B cell (primary cell): Measurements from ENCODE around the gene WDR54. TPM values are rescaled to one million over a fixed set of nuclear protein-coding genes. Genes with fewer than 3 reads are reported as not detected.

ENCODE experiments used
- ATAC-seq: fragments of 200-7000 bp; cut with Tn5 transposase; one replicate; pipeline ENCODE4 v1.10.0; 2021; ENCODE audit warnings: low read depth, mild to moderate bottlenecking, moderate number of reproducible peaks, moderate library complexity
- CTCF ChIA-PET: fragments of 350-600 bp; sonication (Branson Sonifier 250); formaldehyde crosslinking; loops from one replicate; lab custom pipeline; 2021; ENCODE audit warnings: antibody characterized with exemption, inconsistent platforms; lab: Charles Lee
- POLR2A ChIA-PET: fragments of 350-600 bp; sonication (Branson Sonifier 250); formaldehyde crosslinking; loops from one replicate; lab custom pipeline; 2021; ENCODE audit warnings: antibody characterized with exemption; lab: Charles Lee
- DNase-seq: peaks from one replicate; pipeline ENCODE4 v3.0.0; 2013
- H2AFZ ChIP-seq: 2 replicates; pipeline ENCODE4 v1.6.1; 2012; ENCODE audit warnings: mild to moderate bottlenecking, low read depth, low read length; ENCODE audit not compliant: insufficient read depth, poor library complexity, severe bottlenecking
- H3K27ac ChIP-seq, 2 donors: 1 replicate in 1 of 2; 2 replicates in 1 of 2; pipeline ENCODE4 v1.5.1; 2012 to 2013; ENCODE audit warnings: low read length in 2 of 2, mild to moderate bottlenecking in 2 of 2, moderate library complexity in 1 of 2
- H3K27me3 ChIP-seq, 4 experiments: fragments of 200-600 bp in 1 of 4; sonication (generic) in 1 of 4; replicated peaks in 1 of 4; 1 replicate in 2 of 4; 2 replicates in 2 of 4; pipeline versions ENCODE4 v1.6.1 to v1.7.0; 2013 to 2016; ENCODE audit warnings: low read length in 3 of 4, mild to moderate bottlenecking in 2 of 4, mixed read lengths in 1 of 4, moderate library complexity in 1 of 4; ENCODE audit not compliant: insufficient read depth in 4 of 4, control insufficient read depth in 3 of 4; ENCODE audit errors: control extremely low read depth in 1 of 4
- H3K36me3 ChIP-seq, 2 experiments: replicated peaks in 1 of 2; 1 replicate in 1 of 2; 2 replicates in 1 of 2; pipeline versions ENCODE4 v1.6.1 to v1.7.1; 2013; ENCODE audit warnings: low read length in 1 of 2; ENCODE audit not compliant: insufficient read depth in 2 of 2, control insufficient read depth in 1 of 2; ENCODE audit errors: control extremely low read depth in 1 of 2, extremely low read depth in 1 of 2
- H3K4me1 ChIP-seq, 2 donors: fragments of 200-600 bp in 1 of 2; sonication (generic) in 1 of 2; 1 replicate in 1 of 2; 2 replicates in 1 of 2; pipeline versions ENCODE4 v1.5.1 to v1.6.1; 2013 to 2017; ENCODE audit warnings: low read length in 2 of 2; ENCODE audit not compliant: control insufficient read depth in 2 of 2, insufficient read depth in 2 of 2
- H3K4me2 ChIP-seq: replicated peaks from 2 replicates; pipeline ENCODE3; 2012; ENCODE audit warnings: mild to moderate bottlenecking, low read depth, low read length; ENCODE audit not compliant: poor library complexity, severe bottlenecking
- H3K4me3 ChIP-seq, 5 experiments: fragments of 200-600 bp in 1 of 5; sonication (generic) in 1 of 5; 1 replicate in 3 of 5; 2 replicates in 2 of 5; pipeline versions ENCODE4 v1.5.1 to v1.7.0; 2011 to 2016; ENCODE audit warnings: low read length in 4 of 5, mild to moderate bottlenecking in 4 of 5, low read depth in 2 of 5, control low read depth in 1 of 5, moderate library complexity in 1 of 5; ENCODE audit not compliant: insufficient read depth in 1 of 5; ENCODE audit errors: control extremely low read depth in 1 of 5, extremely low read depth in 1 of 5
- H3K79me2 ChIP-seq: fragments of 200-600 bp; sonication (generic); one replicate; pipeline ENCODE4 v1.6.0; 2016; ENCODE audit warnings: low read length; ENCODE audit not compliant: control insufficient read depth, insufficient read depth
- H3K9ac ChIP-seq: fragments of 200-600 bp; sonication (generic); 2 replicates; pipeline ENCODE4 v1.6.1; 2017; ENCODE audit warnings: mild to moderate bottlenecking, low read length, moderate library complexity
- H3K9me3 ChIP-seq, 3 donors: one replicate each; pipeline versions ENCODE4 v1.6.1 to v1.7.1; 2013; ENCODE audit warnings: low read length in 2 of 3; ENCODE audit not compliant: control insufficient read depth in 2 of 3, insufficient read depth in 1 of 3; ENCODE audit errors: control extremely low read depth in 1 of 3
- H4K20me1 ChIP-seq: 2 replicates; pipeline ENCODE4 v1.6.0; 2012; ENCODE audit warnings: mild to moderate bottlenecking, low read length; ENCODE audit not compliant: insufficient read depth, control insufficient read depth, poor library complexity, severe bottlenecking
- H3K27ac Mint-ChIP-seq: one replicate; pipeline ENCODE4 v1.8.0; 2021; ENCODE audit warnings: mixed read lengths
- H3K27me3 Mint-ChIP-seq: one replicate; pipeline ENCODE4 v1.8.0; 2021; ENCODE audit warnings: mixed read lengths
- H3K4me1 Mint-ChIP-seq: one replicate; pipeline ENCODE4 v1.8.0; 2021; ENCODE audit warnings: mixed read lengths
- H3K4me3 Mint-ChIP-seq: one replicate; pipeline ENCODE4 v1.8.0; 2021; ENCODE audit warnings: mixed read lengths
- H3K9me3 Mint-ChIP-seq: one replicate; pipeline ENCODE4 v1.8.0; 2022; ENCODE audit warnings: mixed read lengths; ENCODE audit not compliant: insufficient read depth
- EZH2 ChIP-seq: IDR thresholded peaks from 2 replicates; pipeline ENCODE4 v1.6.1; 2012; ENCODE audit warnings: borderline replicate concordance, low read depth, mild to moderate bottlenecking, moderate library complexity, low read length; ENCODE audit not compliant: insufficient read depth, poor library complexity, severe bottlenecking
- WGBS: methylation state at CpG from one replicate; pipeline ENCODE4 v1.1.5; 2013; ENCODE audit warnings: missing lambda C conversion rate; ENCODE audit not compliant: insufficient coverage; 5-methylcytosine and 5-hydroxymethylcytosine counted together
- intact Hi-C: fragments of 100-400 bp; cut with micrococcal nuclease; formaldehyde crosslinking; loops from one replicate; pipeline ENCODE4 v1.10.0; 2022
- polyA plus RNA-seq: library from polyadenylated mRNA; depleted of rRNA; stranded (reverse); fragments of >200 nt; gene quantifications from 2 replicates; pipeline ENCODE4 v1.2.3, GENCODE V29; 2012
- total RNA-seq, 2 donors: library from RNA; stranded (reverse); fragments of 120-200 nt in 1 of 2; gene quantifications; 1 replicate in 1 of 2; 2 replicates in 1 of 2; pipeline versions ENCODE4 v1.2.3 to v1.2.4, GENCODE V29; 2013 to 2022
- TF ChIP-seq, protein P1 (sequence below): fragments of 200-600 bp; IDR thresholded peaks from one replicate; pipeline ENCODE4 v1.8.0; 2022; ENCODE audit warnings: antibody characterized with exemption, mild to moderate bottlenecking

The WDR54 gene
- total and polyA plus RNA-seq, 2 donors (not counting 1 experiment from before 2014, with no cell fraction given) = 42.2 to 52.8 TPM

DNA sequence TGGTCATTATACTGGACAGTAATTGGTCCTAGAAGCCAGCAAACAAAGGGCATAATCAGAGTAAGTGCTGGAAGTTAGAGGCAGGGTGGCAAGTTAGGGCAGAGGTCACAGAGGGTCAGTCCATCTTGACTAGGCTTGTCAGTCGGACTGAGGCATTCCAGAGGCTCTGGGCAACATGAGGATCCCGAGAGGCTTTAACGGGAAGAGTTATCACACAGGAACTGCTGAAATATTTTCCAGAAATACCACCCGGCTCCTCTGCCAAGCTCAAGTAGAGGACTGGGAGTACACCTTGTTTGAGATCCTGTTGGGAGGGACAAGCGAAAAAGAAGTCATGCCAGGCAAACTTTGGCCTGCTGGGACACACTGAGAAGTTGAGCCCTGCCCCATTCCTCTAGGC lies 13.8 kb upstream of the WDR54 start:
- Histone ChIP-seq H3K4me1 (peaks cover 4 to 7% of the 10 kb centered on the region in 2 donors), H3K4me3 (no peak overlapping the region), H3K36me3 (no peaks in the 10 kb centered on the region), H2AFZ (no peak overlapping the region), H3K27me3 (peaks cover 0 to 2% (median 0%) of the 10 kb centered on the region in 4 experiments), H3K9me3 (no peaks in the 10 kb centered on the region), H3K27ac (no peak overlapping the region), H3K9ac (no peak overlapping the region), H3K4me2 (no peak overlapping the region), H3K79me2 (no peaks in the 10 kb centered on the region), H4K20me1 (no peaks in the 10 kb centered on the region)
- H3K27ac Mint-ChIP-seq = no peak overlapping the region
- intact Hi-C loops = no loop called here
- ChIA-PET CTCF (interaction anchor here (0.6 kb wide), 1 partner anchor 76 kb away, joined by 3 read pairs; no protein-coding TSS in a partner anchor), POLR2A (no interaction called here)
- peaks cover 7% of the 10 kb centered on the region for H3K4me1 Mint-ChIP-seq
- H3K9me3 Mint-ChIP-seq = no peaks in the 10 kb centered on the region
- TF ChIP-seq, protein P1, sequence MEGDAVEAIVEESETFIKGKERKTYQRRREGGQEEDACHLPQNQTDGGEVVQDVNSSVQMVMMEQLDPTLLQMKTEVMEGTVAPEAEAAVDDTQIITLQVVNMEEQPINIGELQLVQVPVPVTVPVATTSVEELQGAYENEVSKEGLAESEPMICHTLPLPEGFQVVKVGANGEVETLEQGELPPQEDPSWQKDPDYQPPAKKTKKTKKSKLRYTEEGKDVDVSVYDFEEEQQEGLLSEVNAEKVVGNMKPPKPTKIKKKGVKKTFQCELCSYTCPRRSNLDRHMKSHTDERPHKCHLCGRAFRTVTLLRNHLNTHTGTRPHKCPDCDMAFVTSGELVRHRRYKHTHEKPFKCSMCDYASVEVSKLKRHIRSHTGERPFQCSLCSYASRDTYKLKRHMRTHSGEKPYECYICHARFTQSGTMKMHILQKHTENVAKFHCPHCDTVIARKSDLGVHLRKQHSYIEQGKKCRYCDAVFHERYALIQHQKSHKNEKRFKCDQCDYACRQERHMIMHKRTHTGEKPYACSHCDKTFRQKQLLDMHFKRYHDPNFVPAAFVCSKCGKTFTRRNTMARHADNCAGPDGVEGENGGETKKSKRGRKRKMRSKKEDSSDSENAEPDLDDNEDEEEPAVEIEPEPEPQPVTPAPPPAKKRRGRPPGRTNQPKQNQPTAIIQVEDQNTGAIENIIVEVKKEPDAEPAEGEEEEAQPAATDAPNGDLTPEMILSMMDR = no peak
- no peak for TF ChIP-seq EZH2
- ATAC-seq = no peak
- H3K4me3 Mint-ChIP-seq = no peak overlapping the region
- no peak for DNase-seq
- H3K27me3 Mint-ChIP-seq = peaks cover 6% of the 10 kb centered on the region
- WGBS = 92% methylated on average over 5 of the region's 5 CpGs

- Histone ChIP-seq H3K79me2 (peaks cover 4% of the 10 kb centered on the region), H3K4me2 (peak overlapping the region; percentile 87), H3K27me3 (no peaks in the 10 kb centered on the region), H2AFZ (peak overlapping the region; percentile 80), H3K4me3 (no peak overlapping the region), H3K36me3 (no peaks in the 10 kb centered on the region), H3K4me1 (peaks cover 29 to 38% of the 10 kb centered on the region in 2 donors), H3K27ac (peak overlapping the region in 1 of 2 donors; percentile 67), H3K9ac (no peak overlapping the region), H3K9me3 (no peaks in the 10 kb centered on the region), H4K20me1 (no peaks in the 10 kb centered on the region)
- no peak for ATAC-seq
- H3K27me3 Mint-ChIP-seq = peaks cover 5% of the 10 kb centered on the region
- ChIA-PET CTCF (interaction anchor here (0.5 to 1.0 kb wide), 3 partner anchors 21 to 178 kb away, joined by 3 read pairs; no protein-coding TSS in a partner anchor), POLR2A (interaction anchor here (1.8 kb wide), 1 partner anchor 22 kb away, joined by 6 read pairs; no protein-coding TSS in a partner anchor)
- H3K4me3 Mint-ChIP-seq = peak overlapping the region; percentile 48
- TF ChIP-seq, protein P1 = no peak
- no peak for TF ChIP-seq EZH2
- peak overlapping the region; percentile 21 for H3K27ac Mint-ChIP-seq
- WGBS = 86% methylated on average over 8 of the region's 8 CpGs
- intact Hi-C loops = no loop called here
- peaks cover 35% of the 10 kb centered on the region for H3K4me1 Mint-ChIP-seq
- DNase-seq = no peak
- no peaks in the 10 kb centered on the region for H3K9me3 Mint-ChIP-seq
Observed at GRCh38 chr2:74413001-74413698, 8.4 kb upstream of the WDR54 start.
